GM15510 (cell line): Measurements from ENCODE around the gene FOXL3.

Experiments used
- POLR2A ChIP-seq: IDR thresholded peaks from 3 replicates; pipeline ENCODE4 v1.6.1; 2011; ENCODE audit warnings: borderline replicate concordance; ENCODE audit not compliant: insufficient read length; ENCODE audit errors: extremely low read depth

The FOXL3 gene

DNA sequence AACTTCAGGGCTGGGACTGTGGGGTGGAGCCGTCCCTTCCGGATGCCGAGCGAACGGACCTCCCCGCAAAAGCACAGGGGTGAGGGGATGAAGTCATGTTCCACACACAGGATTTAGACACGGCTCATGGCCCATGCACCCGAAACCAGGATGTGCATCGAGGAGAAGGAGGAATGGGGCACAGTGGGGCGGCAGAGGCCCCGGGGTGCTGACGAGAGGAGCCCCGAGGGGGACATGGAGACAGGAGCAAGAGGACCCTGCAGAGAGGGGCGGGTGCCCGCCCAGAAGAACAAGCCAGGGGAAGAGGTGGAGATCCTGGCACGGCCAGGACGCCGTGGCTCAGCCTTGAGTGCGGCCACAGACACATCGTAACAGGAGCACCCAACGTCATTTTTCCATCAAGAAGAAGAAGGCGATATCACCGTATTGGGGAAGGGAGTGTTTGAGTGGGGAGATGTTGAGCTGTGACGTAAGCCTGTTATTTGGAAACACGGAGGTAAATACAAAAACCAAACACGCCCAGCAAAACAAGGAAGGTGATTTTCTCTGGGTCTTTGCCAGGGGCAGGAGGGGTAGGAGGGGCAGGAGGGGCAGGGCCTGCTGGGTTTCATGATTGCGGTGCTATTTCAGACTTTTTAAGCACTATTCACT is 25.3 kb upstream of the FOXL3 start:
- no peak for TF ChIP-seq POLR2A

DNA sequence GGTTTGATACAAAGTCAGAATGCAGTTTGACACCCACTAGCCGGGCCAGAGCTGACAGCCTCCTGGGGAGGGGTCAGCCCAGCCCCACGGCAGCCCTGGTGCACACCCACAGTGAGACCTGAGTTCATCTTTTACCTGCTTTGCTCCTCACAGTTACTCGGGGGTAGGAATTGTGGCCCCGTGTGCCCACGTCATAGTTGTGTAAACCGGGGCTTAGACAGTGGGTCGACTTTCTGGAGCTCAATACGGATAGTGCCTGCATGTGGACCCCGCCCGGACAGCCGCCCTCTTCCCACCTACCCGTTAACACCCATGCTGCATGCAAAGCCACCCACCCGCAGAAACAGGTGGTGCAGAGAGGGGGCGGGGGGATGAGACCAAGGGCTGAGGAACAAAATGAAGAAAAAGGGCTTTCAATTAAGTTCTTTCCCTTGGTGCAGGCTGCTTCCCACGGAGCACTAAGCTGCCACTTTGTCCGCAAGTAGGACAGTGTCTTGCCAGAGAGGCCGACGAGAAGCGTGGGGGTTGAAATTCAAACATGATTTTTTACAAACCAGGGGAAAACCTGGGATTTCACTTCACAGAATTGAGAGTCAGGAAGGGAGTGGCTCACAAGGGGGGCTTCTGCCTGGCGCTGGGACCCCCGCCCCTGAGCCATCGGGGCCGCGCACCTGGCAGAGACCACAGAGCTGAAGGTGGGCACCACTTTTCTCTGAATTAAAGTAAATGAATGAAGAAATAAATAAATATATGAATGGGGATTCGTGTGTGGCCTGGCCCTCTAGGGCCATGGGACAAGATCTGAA is 24.6 kb upstream of the FOXL3 start:
- no peak for TF ChIP-seq POLR2A

DNA sequence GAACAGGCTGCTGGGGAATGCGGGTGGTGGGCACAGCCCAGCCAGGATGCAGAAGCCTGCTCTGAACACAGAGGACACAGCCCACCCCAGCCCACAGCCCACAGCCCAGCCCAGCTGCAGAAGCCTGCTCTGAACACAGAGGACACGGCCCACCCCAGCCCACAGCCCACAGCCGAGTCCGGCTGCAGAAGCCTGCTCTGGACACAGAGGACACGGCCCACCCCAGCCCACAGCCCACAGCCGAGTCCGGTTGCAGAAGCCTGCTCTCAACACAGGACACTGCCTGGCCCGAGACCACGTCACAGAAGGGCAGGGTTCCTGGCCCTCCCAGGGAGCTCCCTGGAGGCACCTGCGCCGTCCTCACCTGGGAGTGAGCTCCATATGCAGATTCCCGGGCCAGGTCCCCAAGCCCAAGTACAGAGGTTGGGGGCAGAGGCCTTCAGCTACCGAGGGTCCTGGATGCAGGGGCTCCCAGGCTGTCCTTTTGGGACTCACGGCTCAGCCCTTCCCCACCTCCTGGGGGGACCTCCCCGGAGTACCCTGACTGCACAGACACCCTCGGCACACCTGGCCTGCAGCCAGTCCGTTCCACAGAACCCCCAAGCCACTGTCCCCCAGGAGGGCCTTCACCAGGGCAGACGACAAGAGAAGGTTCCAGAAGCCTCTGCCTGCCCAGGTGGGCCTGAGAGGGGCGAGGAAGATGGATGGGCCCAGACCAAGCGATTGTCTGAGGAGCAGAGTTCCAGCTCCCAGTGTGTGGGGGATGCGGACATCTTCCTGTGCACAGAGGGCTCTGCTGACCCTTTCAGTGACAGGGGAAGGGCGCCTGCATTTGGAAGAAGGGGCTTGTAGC is 23.7 kb upstream of the FOXL3 start:
- TF ChIP-seq POLR2A: no peak

DNA sequence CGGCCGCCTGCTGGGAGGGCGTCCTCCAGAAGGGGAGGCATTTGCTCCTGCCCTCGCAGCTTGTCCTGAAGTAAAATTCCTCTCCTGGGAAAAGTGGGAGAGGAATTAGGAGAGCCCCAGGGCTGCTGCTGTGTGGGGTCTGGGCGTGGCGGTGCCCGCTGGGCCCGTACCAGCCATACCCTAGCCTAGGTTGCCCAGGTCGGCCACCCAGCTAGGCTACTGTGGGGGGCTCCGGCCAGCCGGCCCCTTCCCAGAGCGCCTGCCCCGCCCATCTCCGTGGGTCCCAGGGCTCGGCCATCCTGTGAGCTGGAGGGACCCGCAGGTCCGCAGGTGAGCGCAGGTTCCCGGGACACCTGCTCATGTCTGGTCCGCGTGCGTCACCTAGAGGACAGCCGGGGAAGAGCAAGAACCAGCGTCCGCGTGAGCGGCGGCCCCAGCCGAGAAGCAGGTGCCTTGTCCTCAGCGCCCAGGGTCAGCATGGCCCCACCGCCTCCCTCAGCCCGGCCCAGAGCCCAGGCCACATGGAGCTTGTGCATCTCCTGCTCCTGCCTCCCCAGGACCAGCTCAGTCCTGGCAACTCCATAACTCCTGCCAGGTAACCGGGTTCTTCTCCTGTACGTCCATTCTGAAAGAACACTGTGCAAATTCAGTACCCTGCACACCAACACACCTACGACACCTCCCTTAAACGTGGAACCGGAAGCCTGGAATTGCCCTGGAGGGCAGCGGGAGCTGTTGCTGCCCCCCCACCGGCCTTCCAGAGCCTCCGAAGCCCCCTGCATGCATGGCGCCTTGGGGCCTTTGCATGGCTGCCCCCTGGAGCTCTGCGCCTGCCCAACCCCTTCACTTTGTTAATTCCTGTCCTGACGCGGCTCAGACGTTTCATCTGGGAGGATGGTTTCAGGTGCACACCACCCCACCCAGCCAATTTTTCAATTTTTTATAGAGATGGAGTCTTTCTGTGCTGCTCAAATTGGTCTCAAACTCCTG is 22.8 kb upstream of the FOXL3 start:
- no peak for TF ChIP-seq POLR2A

DNA sequence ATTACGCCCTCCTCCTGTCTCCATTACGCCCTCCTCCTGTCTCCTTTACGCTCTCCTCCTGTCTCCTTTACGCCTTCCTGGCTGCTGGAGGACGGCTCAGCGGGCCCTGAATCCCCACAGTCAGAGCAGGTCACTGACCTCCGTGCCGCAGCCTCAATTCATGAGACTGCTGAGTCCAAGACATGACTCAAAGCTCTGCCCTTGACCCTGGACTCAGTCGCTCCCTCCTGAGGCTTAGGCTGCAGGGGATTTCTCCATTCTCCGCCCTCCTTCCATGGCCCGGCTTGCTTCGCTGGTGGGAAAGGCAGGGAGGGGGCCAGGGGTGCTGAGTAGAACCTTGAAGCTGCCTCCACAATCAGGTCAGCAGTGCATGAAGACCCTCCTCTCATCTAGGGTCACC is 21.0 kb upstream of the FOXL3 start:
- no peak for TF ChIP-seq POLR2A

DNA sequence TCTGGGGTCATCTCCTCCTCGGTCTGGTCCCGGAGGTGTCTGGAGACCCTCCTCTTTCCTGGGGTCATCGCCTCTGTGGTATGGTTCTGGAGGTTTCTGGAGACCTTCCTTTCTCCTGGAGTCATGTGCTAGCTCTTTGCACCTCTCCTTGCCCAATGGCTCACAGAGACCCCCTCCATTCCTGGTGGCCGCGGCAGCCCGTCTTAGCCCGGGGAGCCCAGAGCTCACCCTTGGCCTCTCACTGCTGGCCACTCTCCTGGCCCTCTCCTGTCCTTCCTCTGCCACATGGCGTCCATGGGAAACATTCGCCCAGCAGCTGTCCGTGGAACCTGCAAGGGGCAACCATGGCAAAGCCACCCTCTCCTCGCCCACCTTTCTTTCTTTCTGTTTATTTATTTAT is 20.2 kb upstream of the FOXL3 start:
- no peak for TF ChIP-seq POLR2A

DNA sequence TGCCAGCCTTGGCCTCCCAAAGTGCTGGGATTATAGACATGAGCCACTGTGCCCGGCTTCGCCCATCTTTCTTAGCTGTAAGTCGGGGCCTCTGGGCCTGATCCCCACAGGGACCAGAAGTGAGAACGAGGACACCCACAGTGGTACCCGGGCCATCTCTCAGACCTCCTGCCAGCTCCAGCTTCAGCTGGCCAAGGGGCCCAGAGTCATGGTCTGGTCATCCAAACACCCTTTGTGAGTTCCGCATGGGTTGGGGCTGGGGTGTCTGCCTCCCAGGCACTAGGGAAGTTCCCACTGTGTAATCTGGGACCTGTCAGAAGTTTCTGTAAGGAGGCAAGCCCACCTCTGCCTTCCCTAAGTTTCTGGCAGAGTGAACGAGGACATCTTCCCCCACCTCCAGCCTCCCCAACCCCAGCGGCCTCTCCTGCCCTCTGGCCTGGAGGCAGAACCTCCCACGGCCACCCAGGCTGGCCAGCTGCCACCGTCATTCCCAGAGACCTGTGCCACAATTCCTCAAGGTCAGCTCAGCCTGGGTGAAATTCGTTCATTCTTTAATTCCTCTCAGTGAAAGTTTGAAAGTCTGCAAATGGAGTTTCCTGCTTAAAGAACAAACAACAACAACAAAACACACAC is 19.5 kb upstream of the FOXL3 start:
- TF ChIP-seq POLR2A: no peak

DNA sequence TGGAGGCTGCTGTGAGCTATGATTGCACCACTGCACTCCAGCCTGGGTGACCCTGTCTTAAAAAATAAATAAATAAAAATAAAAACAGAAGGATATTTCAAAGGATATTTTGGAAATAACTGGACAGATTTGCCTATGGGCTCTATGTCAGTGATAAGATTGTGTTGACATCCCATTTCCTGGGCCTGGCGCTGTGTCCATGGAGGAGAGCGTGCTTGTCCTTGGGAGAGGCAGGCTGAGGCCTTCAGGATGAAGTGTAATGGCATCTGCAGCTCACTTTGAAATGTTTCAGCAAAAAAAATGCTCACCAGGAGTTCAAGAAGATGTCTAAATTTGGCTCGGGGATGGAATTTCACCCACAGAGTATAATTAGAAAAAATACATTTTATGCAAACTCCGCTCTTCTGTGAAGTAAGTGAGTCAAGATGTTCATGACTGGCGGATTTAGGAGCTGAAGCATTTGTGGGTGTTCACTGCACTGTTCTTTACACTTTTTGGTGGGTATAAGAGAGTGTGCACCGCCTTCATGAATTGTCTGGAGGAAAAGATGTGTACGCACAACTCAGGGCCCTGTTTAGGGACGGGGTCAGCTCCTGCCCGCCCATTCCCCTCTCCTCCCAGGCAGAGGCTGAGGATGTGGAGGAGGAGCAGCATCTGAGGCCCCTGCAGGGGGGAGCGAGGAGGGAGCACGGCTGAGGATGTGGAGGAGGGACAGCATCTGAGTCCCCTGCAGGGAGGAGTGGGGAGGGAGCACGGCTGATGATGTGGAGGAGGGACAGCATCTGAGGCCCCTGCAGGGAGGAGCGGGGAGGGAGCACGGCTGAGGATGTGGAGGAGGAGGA is 18.5 kb upstream of the FOXL3 start:
- TF ChIP-seq POLR2A: no peak

DNA sequence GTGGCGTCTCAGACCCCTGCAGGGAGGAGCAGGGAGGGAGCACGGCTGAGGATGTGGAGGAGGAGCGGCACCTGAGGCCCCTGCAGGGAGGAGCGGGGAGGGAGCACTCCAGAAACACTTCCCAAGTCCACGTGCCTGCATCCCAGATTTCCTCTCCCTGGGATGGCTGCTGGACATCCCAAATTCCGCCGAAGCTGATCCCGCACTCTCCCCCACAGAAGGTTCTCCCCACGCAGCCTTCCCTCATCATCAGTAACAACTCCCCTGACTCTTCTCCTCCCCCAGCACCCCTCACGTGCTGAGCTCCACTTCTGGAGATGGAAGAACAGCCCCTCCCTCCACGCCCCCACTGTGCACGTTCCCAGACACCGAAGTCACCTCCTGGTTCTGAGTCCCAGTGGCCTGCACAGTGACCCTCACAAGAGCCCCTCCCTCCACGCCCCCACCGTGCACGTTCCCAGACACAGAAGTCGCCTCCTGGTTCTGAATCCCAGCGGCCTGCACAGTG is 17.8 kb upstream of the FOXL3 start:
- no peak for TF ChIP-seq POLR2A

DNA sequence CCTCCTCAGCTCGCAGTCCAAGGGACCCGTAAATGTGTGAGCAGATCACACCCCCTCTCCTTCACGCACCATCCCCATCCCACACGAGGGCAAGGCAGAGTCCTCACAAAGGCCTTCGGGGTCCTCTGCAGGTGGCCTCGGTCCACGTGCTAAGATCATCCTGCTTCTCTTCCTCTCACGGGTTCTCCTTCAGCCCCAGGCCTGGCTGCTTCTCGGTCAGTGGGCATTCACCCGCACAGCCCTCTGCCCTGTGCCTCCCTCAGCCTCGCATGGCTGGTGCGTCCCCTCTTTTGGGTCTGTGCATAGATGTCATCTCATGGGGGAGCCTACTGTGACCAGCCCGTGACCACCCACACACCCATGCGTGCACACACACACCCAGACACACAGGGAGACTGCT is 17.3 kb upstream of the FOXL3 start:
- TF ChIP-seq POLR2A: no peak

DNA sequence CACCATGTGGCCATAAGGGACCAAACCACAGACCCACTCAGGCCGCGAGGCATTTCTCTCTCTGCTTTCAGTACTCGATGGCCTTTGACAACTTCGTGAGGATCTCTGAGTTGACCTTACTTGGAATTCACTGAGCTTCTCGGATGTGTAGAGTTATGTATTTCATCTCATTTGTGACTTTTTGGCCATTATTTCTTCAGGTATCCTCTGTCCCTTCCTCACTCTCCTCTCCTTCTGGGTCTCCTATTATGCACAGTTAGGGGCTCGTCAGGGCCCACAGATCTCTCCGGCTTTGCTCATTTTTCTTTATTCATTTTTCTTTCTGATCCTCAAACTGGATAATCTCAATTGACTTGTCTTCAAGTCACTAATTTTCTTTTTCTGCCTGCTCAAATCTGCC is 16.6 kb upstream of the FOXL3 start:
- no peak for TF ChIP-seq POLR2A

DNA sequence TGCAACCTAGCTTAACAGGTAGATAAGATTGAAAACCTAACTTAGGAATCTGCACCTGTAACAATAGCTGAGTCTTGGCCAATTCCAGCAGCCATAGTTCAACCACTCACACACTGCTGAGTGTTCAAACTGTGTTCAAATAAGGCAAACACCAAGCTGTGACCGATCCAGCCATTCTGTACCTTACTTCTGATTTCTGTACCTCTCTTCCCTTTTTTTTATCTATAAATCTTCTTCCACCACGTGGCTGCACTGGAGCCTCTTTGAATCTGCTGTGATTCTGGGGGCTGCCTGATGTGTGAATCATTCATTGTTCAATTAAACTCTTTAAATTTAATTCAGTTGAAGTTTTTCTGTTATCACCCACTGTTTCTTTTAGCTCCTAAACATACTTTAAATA is 15.7 kb upstream of the FOXL3 start:
- TF ChIP-seq POLR2A: no peak
